Mesothelial cell of epicardium (in vitro differentiated cells): Measurements from ENCODE around the gene SLC9A1. TPM values are rescaled to one million over a fixed set of nuclear protein-coding genes. Genes with fewer than 3 reads are reported as not detected.

Source experiments
- DNase-seq, 2 experiments: peaks; one replicate each; pipeline ENCODE4 v3.0.0; 2021; ENCODE audit warnings: low spot score in 2 of 2; ENCODE audit not compliant: unreplicated experiment in 2 of 2
- H3K27ac Mint-ChIP-seq: 2 replicates; pipeline ENCODE4 v1.8.0; 2021; ENCODE audit warnings: mixed read lengths
- H3K27me3 Mint-ChIP-seq: 2 replicates; pipeline ENCODE4 v1.8.0; 2021; ENCODE audit warnings: low read depth, mixed read lengths
- H3K36me3 Mint-ChIP-seq: 2 replicates; pipeline ENCODE4 v1.8.0; 2021; ENCODE audit warnings: mixed read lengths
- H3K4me1 Mint-ChIP-seq: 2 replicates; pipeline ENCODE4 v1.8.0; 2021; ENCODE audit warnings: mixed read lengths
- H3K4me3 Mint-ChIP-seq: 2 replicates; pipeline ENCODE4 v1.8.0; 2021; ENCODE audit warnings: mild to moderate bottlenecking, moderate library complexity, mixed read lengths
- H3K9me3 Mint-ChIP-seq: 2 replicates; pipeline ENCODE4 v1.8.0; 2021; ENCODE audit warnings: mixed read lengths
- total RNA-seq: library from RNA; stranded (reverse); gene quantifications from 3 replicates; pipeline ENCODE4 v1.2.1, GENCODE V29; 2021
- TF ChIP-seq, protein P1 (sequence below): fragments of 200-600 bp; sonication (generic); IDR thresholded peaks from one replicate; pipeline ENCODE4 v1.5.0; 2021; ENCODE audit warnings: antibody characterized with exemption; ENCODE audit not compliant: unreplicated experiment

SLC9A1 gene
- total RNA-seq, 1 donor from 2014 or later: 33.9 TPM

DNA sequence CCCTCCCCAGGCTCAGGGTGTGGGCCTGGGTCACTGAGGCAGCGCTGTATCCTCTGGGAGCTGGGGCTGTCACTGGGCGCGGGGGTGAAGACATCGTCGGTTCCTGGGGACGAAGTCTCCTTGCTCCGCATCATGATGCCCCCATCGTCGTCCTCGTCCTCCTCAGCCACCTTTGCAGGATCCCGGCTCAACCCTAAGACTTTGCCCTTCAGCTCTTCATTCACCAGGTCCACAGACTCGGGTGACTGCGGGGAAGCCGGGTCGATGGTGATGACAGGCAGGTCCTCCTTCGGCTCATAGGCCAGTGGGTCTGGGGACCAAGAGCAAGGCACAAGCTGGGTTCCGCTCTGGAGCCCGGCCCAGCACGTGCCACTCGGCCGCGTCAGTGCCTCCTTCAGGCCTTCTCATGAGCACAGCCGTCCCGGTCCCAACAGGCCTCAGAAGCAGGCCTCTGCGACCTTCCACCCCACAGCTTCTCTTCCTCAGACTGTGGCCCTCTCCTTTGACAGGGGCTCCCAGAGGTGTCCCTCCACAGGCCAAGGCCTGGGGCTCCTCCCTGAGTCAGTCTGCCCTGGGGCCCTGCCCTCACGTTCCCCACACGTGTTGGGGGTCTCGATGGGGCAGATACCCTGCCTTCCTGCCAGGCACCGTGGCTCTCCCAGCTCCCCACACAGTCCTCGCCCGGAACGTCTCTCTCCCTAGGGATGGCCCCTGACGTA lies 54.4 kb downstream of the SLC9A1 start:
- TF ChIP-seq, protein P1, sequence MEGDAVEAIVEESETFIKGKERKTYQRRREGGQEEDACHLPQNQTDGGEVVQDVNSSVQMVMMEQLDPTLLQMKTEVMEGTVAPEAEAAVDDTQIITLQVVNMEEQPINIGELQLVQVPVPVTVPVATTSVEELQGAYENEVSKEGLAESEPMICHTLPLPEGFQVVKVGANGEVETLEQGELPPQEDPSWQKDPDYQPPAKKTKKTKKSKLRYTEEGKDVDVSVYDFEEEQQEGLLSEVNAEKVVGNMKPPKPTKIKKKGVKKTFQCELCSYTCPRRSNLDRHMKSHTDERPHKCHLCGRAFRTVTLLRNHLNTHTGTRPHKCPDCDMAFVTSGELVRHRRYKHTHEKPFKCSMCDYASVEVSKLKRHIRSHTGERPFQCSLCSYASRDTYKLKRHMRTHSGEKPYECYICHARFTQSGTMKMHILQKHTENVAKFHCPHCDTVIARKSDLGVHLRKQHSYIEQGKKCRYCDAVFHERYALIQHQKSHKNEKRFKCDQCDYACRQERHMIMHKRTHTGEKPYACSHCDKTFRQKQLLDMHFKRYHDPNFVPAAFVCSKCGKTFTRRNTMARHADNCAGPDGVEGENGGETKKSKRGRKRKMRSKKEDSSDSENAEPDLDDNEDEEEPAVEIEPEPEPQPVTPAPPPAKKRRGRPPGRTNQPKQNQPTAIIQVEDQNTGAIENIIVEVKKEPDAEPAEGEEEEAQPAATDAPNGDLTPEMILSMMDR: no peak
- Mint-ChIP-seq H3K27me3 (no peaks in the 10 kb centered on the region), H3K4me3 (no peak overlapping the region), H3K27ac (peak overlapping the region; percentile 67), H3K4me1 (peaks cover 20% of the 10 kb centered on the region), H3K36me3 (peaks cover under 1% of the 10 kb centered on the region), H3K9me3 (no peaks in the 10 kb centered on the region)
- no peak for DNase-seq

DNA sequence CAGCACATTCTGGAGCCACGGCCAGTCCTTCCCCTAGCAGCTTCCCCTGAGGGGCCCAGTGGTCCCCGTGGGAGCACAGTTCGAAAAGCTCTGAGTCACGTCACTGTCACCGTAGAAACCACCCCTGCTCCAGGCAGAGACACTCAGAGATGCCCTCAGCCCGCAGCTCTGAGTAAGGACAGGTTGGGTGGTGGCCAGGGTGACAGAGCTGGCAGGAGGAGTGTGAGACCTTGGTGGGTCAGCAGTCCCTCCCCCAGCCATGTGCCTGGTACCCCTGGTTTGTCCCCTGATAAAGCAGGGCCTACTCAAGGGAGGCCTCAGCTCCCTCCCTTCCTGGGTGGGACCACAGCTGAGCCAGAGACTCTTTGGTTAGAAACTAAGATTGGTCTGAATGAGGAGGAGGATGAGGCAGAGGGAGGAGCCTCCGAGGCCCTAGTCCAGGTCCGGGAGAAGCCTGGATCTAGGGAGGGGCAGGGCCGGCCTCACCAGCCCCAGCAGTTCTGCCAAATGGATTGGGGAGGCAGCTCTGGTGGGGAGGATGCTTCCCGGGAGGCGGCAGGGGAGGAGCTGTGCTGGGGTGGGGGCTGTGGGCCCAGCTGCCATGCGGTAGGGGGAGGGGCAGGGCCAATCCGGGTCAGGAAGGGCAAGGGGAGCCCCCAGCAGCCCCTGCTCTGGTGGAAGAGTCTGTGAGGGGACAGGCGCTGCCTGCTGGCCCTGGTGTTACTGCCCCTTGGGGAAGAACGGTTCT lies 55.2 kb downstream of the SLC9A1 start:
- Mint-ChIP-seq H3K36me3 (no peaks in the 10 kb centered on the region), H3K27ac (peak overlapping the region; percentile 77), H3K27me3 (no peaks in the 10 kb centered on the region), H3K9me3 (no peaks in the 10 kb centered on the region), H3K4me3 (peak overlapping the region; percentile 9), H3K4me1 (peaks cover 20% of the 10 kb centered on the region)
- no peak for DNase-seq
- TF ChIP-seq, protein P1: no peak

DNA sequence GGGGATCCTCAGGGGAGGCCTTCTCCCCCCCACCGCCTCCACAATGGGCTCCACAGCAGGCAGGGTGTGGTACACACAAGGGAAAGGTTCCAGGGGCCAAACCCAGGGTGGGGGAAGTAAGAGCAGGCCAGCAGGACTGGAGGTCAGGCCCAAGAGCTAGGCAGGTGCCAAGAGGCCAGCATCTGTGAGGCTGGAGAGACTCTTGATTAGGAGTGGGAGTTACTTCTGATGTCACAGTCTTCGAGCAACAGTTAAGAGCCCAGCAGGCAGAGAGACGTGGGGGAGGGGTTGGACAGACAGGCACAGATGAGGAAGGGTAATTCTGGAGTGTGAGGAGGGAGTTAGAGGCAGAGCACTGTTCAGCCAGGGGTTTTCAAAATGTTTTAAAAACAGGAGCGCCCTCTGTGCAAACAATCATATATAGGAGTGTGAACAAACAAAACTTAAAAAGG lies 55.8 kb downstream of the SLC9A1 start:
- TF ChIP-seq, protein P1: no peak
- Mint-ChIP-seq H3K9me3 (no peaks in the 10 kb centered on the region), H3K27me3 (no peaks in the 10 kb centered on the region), H3K4me1 (peaks cover 20% of the 10 kb centered on the region), H3K4me3 (peak overlapping the region; percentile 9), H3K27ac (peak overlapping the region; percentile 77), H3K36me3 (no peaks in the 10 kb centered on the region)
- no peak for DNase-seq

DNA sequence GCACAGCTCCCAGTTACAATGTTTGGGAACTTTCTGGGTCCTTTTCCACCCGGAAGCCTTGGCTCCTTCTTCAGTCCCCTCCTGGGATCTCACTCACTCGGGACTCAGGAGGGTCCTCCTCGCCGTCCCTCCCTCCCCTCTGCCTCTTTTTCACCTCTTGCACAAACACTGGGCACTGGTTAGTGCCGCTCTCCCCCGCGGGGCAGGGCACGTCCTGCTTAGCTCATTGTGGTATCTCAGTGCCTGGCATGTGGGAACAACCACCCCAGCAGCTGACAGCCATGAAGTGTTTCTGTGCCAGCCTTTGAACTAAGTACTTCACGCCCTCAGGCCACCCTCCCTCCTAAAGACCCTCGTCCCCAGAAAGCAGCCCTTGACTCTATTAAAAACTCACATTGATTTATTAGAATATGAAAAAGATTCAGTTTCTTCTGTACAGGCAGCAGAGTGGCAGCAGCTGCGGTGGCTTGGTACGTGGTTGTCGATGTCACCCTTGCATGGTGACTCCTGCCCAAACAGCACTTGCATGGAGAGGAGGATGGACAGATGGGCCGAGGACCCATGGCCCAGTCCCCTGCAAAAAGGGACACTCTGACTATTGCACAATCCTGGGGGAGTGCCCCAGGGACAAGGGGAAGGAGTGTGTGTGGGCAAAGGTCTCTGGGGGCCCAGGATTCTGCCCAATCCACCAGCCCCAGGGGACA lies 56.3 kb downstream of the SLC9A1 start:
- Mint-ChIP-seq H3K4me3 (no peak overlapping the region), H3K27me3 (no peaks in the 10 kb centered on the region), H3K9me3 (no peaks in the 10 kb centered on the region), H3K27ac (peak overlapping the region; percentile 77), H3K36me3 (no peaks in the 10 kb centered on the region), H3K4me1 (peaks cover 20% of the 10 kb centered on the region)
- DNase-seq: no peak
- TF ChIP-seq, protein P1: no peak

DNA sequence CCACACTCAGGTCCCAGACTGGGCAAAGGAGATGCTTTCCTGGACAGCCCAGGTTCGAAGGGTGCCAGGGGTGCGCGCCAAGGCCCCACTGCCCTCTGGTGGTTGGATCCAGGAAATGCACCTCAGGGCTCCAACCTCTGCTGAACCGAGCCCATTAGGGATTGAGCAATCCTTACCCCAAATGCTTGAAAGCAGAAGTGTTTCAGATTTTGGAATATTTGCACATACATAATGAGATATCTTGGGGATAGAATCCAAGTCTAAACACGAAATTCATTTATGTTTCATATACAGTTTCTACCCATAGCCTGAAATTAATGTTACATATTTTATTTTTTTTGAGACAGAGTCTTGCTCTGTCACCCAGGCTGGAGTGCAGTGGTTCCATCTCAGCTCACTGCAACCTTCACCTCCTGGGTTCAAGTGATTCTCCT lies 57.4 kb downstream of the SLC9A1 start:
- Mint-ChIP-seq H3K36me3 (no peaks in the 10 kb centered on the region), H3K27ac (no peak overlapping the region), H3K27me3 (no peaks in the 10 kb centered on the region), H3K4me3 (no peak overlapping the region), H3K4me1 (peaks cover 18% of the 10 kb centered on the region), H3K9me3 (no peaks in the 10 kb centered on the region)
- TF ChIP-seq, protein P1: peak; percentile 98
- DNase-seq: peak; percentile 53 to 87
